ENCODE data around the gene PAFAH1B1.
"Not testable (repeated sequence)": the region's sequence is repeated elsewhere in the genome, so short reads cannot be mapped to it uniquely, and the experiment has no call there.

Gene PAFAH1B1

DNA sequence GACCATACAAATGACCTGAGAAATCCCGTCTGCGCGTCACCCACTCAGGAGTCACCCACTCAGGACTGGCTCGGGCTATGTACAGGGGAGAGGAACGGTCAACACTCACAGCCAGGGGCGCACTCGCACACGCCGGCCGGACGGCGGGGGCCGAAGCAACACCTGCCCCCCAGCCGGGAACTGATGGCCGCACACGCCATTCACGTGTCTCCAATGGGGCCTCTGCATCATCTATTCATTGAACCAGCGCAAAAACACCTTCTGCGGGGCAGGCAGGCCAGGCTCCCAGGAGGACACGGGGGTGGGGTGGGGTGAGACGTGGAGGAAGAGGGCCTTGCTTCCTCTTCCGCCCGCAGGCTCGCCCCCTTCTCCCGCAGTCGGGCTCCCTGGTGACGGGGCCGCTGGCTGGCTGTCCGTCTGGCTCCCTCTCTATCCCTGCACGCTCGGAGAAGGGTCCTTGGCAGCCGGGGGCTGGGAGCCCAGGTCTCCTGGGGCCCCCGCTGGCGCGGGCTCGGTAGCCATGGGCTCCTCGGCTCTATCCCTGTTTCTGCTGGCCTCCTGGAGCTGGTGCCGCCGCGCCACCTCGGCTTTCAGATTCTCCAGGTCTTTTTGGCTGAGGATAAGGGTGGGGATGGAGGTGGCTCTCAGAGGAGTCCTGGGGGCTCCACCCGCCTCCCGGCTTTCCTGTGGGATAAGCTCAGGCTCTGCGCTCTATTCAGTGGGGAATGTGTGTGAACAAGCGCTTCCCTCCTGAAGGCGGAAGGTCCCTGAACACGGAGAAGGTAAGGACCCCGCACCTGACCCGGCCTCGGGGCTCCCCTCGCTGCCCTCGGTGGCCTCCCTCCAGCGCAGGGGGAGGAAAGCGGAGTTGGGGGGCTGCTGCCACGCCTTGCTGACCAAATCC lies 97.0 kb downstream of the PAFAH1B1 start:
- peak; percentile 7 for DNase-seq (ENCODE audit: low spot score)

DNA sequence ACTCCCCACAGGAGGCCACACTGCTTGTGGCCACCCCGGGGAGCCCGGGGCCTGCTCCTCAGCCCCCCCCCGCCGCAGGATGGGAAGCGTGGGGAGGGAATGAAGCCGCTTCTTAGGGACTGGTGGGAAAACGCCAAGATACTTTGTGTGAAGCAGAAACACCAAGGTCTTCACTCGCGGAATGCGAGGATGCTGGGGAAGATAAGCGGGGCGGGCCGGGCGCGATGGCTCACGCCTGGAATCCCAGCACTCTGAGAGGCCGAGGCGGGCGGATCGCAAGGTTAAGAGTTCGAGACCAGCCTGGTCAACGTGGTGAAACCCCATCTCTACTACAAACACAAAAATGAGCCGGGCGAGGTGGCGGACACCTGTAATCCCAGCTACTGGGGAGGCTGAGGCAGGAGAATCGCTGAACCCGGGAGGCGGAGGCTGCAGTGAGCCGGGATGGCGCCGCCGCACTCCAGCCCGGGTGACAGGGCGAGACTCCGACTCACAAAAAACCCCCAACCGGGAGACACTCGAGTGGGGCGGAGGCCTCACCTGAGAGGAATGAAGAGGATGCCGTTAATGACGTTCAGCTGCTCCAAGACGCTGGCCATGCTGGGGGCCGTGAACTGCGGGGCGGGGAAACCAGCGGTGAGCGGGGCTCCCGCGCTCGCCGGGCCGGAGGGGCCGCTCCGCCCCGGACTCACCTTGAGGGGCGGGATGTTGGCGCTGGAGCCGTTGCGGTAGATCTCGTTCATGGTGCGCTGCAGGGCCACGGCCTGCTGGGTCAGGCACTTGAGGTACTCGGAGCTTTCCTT lies 97.8 kb downstream of the PAFAH1B1 start:
- no peak for DNase-seq (ENCODE audit: low spot score)

DNA sequence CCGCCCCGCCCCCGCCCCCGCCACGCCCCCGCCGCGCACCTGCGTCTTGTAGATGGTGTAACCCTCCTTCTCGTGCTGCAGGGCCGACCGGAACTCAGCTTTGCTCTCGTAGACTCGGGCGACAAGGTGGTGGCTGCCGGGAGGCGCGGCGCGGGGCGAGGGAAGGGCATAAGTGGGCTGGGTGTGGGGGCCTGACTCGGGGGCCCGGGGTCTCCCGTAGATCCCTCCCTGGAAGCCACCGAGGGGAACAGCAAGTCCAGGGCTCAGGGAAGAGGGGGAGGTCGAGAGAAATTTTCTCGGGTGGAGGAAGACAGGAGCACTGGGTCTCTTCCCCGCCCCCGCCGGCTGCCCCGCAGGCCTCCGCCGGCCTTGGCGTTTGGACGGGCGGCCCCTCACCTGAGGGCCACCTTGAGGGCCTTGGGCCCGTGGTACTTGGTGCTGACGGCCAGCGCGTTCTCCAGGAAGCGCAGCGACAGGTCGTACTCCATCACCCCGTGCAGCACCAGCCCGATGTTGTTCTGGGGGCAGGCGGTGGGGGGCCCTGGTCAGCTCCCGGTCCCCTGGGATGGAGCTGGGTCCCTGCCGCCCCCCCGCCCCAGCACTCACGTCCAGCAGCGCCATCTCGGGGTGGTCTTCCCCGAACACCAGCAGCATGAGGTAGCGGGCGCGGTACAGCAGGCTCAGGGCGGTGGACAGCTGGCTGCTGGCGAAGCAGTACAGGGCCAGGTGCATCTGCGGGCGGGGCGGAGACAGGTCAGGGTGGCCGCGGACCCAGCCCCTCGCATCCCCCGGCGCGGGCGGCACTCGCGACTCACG lies 98.7 kb downstream of the PAFAH1B1 start:
- DNase-seq (ENCODE audit: low spot score): no peak

DNA sequence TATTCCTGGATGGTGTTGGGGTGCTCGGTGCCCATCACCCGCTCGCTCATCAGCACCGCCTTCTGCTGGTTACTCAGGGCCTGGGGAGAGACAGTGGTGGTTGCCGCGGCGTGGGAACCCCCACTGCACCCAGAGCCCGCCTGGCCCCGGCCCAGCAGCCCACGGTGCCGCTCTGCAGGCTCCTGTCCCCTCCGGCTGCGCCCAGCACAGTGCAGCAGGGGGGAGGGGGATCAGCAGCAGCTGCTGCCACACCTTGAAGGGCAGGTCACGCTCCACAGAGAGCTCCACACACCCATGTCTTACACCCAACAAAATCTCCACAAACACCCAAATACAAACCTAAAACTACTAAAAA lies 99.3 kb downstream of the PAFAH1B1 start:
- DNase-seq (ENCODE audit: low spot score): peak; percentile 6

DNA sequence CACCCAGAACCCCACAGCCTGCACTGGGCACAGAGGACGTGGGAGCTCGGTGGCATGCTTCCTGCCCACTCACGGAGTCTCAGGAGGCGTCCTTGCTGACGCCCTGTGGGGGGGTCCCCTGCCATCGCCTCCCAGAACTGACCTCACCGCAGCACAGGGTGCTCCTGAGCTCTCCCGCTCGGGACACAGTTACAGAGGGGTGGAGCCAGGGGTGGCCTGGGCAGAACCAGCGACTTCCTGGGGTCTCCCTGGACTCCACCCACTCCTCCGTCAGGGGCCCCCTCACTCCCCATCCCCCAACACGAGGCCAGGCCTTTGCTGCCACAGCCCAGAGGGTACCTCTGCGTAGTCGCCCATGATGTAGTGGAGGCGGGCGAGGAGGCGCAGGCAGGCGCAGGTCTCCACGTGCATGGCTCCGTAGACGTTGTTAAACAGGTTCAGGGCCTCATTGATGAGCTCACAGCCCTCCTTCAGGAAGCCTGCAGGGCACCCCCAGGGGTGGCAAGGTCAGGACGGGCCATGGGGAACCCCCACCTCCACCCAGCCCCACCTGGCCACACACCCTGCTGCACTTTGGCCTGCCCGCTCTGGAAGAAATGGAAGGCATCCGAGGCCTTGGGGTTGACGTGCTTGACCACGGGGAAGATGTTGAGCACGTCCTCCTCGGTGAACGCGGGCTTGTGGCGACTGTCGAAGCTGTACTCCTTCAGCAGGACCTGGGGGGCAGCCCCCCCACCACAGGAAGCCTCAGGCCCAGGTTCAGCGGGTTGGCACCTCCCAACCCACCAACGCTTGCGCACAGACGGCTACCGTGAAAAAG lies 100.3 kb downstream of the PAFAH1B1 start:
- DNase-seq (ENCODE audit: low spot score): no peak

DNA sequence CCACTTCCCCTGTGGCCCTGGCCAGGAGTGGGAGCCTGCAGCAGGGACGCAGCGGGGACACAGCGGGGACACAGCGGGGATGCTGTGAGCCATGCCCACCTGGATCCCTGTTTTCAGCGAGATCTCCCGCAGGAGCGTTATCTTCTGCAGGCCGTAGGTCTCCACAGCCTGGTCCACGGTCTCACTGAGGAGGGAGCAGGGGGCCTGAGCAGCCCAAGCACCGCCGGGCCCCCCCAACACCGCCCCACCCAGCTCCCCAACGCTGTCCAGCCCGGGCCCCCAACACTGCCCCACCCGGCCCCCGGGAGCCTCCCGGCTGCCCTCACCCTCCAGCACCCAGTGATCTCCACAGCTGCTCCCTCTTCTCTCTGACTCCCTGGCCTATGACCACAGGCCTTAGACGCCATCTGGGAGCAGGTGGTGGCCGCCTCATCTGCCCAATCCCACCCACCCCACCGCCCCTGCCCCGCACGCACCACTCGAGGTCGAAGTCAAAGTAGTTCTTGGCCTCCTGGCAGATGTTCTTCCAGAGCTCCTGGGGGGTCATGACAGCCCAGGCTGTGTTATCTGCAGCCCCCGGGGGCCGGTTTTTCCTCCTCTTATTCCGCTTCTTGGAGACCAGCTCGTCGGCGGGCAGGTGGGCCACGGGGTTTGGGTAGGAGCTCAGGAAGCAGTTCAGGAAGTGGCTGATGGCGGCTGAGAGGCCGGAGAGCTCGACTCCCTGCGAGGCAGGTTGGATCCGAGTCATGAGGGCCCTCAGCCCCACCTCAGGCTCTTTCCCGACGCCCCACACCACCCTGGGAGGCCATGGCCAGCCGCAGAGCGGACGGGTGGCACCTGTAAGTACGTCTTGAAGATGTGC lies 101.2 kb downstream of the PAFAH1B1 start:
- no peak for DNase-seq (ENCODE audit: low spot score)

DNA sequence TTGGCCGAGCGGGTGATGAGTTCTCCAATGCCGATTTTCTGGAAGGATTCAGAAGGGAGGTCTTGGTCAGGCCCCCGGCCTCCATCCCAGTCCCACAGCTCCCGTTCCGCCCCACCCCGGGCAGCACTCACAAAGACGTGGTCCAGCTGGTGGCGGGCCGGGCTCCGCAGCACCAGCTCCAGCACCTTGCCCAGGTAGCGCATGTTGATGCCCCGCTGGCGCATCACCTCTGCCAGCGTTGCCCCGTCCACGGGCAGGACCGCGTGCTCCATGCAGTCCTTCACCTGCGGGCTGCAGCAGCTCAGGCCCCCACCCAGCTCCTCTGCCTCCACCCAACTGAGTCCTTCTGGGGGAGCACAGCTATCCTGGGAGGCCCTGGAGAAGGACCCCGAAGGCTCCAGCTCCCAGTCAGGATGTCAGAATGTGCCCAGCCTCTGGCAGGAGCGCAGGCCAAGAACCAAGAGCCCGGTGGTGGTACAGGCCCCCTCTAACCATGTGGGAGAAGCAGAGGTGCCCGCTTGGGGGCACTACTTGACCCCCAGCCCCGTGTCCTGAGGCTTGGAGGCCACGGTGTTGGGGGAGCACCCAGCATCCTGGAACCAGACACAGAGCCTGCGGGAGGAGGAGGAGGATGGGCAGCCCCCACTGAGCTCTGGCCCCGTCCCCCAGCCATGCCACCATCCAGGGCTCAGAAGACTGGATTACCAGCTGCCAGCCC lies 101.9 kb downstream of the PAFAH1B1 start:
- DNase-seq (ENCODE audit: low spot score): no peak

DNA sequence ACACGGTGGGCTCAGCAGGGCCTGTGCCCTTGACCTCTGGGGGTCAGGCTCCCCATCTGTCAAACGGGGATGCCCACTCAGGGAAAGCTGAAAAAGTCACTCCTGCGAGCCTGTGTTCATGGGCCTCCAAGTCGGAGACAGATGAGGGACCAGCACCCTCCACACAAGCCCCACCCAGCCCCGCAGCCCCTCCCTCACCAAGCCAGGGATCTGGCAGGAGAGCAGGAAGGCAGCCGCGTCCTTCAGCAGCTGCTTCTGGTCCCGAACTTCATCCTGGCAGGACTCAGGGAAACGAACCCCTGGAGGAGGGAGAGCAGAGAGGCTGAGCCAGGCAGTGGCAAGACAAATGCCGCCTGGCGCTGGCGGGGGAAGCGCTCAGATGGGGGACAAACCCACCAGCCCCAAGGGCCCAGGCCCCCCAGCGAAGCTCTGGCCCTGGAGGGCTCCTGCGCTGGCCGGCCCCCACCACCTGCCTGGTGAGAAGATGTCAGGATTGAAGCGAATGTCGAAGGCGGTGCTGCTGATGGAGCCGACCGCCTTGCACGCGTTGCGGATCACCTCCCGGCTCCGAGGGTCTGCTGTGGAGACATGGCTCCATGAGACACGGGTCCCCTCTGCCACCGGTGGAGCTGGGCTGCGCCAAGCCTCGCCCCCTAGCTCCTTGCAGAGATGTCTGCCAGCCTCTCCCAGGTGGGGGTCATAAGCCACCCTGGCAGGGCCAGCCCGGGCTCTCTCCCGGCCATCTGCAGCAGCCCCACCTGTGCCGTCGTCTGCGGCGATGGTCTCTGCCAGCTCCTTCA lies 102.7 kb downstream of the PAFAH1B1 start:
- no peak for DNase-seq (ENCODE audit: low spot score)

DNA sequence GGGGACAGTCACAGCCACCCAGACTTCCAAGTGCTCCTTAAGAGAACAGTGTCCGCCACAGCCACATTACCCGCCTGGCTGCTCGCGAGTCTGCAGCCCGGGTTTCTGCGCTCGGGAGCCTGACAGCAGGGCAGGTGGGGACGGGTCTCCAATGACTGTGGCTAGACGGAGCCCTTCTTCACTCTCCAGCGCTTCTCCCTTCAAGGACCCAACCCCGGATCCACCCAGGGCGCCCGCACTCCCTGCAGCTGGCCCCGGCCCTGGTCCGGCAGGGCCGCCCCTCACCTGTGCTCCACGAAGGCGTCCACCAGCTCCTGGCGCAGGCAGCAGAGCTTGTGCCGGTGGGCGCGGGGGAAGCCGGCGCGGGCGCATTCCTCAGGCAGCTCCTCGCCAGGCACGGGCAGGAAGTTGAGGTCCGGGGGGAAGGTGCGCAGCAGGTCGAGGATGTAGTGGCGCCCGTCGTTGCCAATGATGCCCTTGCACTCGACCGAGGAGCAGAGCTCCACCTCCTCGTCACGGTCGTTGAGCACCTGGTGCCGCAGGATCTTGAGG lies 104.2 kb downstream of the PAFAH1B1 start:
- no peak for DNase-seq (ENCODE audit: low spot score)

DNA sequence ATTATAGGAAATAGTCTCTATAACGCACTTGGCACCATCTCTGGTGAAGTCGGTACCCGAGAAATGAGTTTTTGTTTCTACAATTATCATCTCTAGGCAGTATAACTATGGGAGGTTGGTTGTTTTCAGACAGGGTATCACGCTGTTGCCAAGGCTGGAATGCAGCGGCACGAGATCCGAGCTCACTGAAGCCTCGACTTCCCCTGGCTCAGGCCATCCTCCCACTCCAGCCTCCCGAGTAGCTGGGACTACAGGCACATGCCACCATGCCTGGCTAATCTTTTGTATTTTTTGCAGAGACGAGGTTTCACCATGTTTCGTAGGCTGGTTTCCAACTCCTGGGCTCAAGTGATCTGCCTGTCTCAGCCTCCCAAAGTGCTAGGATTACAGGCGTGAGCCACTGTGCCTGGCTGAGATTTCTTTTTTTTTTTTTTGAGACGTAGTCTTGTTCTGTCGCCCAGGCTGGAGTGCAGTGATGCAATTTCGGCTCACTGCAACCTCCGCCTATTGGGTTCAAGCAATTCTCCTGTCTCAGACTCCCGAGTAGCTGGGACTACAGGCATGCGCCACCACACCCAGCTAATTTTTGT lies 105.9 kb downstream of the PAFAH1B1 start:
- DNase-seq (ENCODE audit: low spot score): not testable (repeated sequence)

DNA sequence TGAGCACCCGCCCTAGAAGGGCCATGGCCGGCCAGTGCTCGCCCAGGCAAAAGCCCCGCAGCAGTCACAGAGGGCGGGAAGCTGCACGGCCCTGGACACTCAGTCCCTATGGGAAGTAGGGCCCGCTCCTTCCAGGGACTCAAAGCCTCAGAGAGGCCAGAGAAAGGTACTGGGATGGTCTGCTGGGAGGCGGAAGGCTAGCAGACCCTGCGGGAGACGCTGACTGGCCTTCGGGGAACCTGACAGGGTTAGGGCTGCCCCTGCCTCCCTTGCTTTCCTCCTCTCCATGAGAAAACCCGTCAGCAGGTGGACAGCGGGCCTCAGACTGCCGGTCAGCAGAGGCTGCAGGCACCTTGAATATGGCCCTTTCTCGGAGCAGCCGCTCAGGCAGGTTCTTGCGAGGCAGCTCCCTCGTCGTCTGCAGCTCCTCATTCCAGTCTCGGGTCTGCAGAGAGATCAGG lies 106.6 kb downstream of the PAFAH1B1 start:
- no peak for DNase-seq (ENCODE audit: low spot score)

DNA sequence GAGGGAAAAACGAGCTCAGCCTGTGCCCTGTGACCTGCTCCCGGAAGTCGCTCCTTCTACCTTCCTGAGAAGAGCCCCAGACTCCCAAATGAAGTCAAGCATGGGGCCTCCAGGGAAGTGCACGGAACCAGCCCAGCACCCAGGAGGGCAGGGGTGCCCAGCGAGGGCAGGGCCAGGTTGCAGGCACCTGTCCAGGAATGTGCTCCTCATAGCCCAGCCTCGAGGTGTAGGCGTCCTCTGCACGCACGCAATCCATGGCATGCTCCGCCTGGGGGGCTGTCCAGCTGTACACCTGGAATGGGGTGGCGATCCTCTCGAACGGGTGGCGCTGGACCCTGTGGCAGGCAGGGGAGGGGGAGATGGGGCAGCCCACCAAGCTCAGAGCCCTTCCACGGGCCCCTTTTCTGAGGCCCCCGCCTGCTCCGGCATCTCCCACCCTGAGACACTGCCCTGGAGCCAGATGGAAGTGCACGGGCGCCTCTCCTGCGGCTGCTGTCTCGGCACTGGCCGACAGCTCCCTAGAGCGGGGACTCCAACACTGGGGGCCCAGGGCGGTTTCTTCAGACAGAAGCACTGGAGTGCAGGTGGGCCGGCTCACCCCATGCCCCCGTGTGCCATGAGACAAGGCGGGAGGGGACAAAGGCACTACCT lies 107.2 kb downstream of the PAFAH1B1 start:
- DNase-seq (ENCODE audit: low spot score): no peak

DNA sequence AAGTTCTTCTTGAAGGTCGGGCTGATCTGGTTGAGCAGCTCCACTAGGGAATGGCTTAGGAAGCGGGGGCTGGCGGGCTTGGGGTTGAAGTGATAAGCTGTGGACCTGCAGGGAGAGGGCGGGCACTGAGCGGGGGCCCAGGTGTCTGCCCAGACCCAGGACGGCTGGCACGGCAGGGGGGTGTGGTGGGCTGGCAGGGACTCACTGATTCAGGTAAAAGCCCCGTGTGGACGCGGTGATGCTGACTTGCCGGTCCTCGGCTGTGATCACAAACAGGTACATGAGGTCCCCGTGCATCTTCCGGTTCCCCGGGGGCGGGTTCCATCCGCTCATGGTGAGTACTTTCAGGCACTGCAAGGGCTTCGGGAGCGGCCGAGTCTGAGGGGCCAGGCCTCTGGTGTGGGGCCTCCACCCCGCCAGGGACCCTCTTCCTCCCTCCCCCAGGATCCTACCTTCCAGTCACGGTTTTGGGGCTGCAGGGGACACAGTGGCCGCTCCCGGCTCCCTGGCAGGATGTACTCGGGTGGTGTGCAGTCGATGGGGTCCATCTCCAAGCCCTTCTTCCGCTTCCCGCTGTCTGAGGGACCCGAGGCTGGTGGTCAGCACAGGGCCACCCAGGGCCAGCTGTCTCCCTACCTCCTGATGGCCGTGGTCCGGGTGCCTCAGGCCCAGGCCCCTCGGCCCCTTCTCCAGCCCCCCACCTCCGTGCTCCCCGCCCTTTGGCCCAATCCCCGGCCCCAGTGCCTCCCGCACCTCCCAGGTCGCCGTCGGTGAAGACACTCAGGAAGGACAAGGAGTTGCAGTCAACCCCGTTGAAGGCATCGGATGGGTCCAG lies 107.9 kb downstream of the PAFAH1B1 start:
- no peak for DNase-seq (ENCODE audit: low spot score)

DNA sequence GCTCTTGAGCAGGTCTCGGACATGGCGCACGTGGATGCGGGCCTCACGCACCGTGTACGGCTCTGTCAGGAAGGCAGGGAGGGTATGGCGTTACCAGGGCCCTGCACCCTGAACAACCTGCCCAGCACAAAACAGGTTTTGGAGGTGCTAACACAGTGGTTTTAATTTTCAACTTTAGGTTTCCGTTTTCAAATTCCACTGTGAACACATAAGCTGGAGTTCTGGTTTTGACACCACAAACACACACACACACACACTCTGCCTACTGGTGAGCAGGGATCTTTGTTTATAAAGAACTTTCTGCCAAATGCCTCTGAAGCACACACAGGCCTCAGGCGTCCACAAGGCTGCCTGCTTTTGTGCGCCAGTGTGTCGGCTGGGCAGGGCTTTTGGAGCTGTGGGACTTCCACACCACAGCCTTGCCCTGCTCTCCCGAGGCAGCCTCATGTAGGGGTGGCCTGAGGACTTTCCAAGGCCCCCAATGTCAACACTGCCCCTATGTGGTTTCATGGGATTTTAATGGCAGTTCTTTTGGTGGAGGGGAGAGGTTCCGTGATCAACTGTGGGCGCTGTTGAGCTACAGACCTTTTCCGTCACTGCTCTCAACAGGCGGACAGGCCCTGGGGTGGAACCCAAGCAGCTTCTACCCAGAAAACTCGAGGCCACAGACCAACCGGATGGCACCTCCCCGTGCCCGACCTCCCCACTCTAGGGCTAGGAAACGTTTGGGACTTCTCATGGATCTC lies 108.7 kb downstream of the PAFAH1B1 start:
- DNase-seq (ENCODE audit: low spot score): no peak

DNA sequence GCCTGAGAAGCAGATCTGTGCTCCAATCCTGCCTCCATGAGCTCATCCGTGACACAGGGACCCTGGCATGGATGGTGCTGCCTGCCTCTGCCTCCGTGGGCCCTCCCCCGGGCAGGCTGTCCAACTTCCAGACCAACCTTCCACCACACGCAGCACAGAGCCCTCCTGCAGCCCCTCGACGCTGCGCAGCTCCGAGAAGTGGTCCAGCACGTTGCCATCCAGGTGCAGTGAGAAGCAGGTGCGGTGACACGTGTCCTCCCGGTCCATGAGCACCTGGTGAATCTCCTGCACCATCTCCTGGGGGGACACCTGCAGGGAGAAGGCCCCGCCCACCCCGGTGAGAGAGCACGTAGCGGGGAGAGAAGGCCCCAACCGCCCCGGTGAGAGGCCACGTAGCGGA lies 109.7 kb downstream of the PAFAH1B1 start:
- no peak for DNase-seq (ENCODE audit: low spot score)

DNA sequence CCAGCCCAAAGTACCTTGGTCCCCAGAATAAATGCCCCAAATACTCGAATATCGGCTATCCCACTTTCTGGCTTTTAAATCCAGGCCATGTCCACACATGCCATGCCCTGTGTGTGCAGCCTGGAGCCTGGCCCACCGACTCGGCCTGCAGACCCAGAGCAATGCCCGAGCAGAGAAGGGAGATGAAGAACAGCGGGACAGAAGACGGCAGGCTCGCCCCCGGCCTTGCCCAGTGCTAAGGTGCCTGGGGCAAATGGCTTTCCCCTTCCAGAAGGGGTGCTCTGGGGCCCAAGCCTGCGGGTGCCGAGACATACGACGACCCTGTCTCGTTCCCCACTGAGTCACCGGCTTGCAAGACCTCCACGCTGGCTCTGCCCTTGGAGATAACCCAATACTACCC lies 110.2 kb downstream of the PAFAH1B1 start:
- DNase-seq (ENCODE audit: low spot score): no peak

Measured in hepatic stellate cell (primary cell).